HG03342 (cell line): Measurements from ENCODE around the gene CAMK1D.
"Not testable (repeated sequence)": the region's sequence is repeated elsewhere in the genome, so short reads cannot be mapped to it uniquely, and the experiment has no call there.

Source experiments
- ATAC-seq: cut with Tn5 transposase; IDR thresholded peaks from one replicate; pipeline ENCODE4 v1.9.1; 2021; ENCODE audit warnings: mild to moderate bottlenecking, moderate library complexity; ENCODE audit not compliant: unreplicated experiment

Gene CAMK1D

DNA sequence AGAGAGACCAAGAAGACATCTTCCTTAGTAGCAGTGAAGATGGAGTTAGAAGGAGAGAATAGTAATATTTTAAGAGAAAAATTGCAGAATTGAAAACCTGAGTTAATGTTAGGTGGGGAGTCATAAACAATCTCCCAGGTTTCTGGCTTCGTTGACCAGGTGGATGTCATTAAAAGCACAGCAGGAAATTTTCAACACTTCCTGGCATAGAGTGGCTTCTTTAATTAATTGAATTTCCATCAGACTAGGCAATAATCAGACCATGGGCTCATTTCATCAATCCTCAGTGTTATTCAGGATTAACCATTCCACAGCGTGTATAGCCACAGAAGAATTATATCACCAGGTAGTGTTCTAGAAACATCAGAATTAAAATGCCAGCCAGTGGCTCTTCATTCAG, 383.9 kb downstream of the CAMK1D start:
- no peak for ATAC-seq

DNA sequence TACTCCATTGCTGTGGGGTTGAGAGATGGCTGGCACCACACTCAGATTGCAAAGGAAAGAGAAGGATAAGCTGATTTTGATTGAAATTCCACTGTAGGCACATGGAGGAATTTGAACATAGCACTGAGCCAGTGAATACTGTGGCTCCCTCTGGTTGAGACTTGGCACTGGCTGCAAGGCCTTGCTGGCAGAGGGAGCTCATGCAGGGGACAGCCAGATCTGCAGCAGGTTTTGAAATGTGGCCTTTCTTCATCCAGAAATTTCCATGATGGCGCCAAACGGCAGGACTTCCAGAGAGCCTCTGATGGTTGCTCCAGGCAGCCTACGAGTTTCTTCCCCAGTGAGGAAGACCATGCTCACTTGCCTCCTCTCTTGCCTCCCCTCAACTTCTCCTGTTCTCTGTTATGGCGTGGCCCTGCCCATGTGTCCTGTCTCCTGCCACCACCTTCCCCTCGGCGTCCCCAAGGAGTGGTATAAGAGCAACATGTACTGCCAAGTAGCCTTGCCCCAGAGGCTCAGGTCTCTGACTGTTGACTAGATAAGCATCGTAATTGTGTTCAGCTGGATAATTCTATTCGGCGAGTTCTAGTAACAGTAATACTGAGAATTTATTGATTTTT, 386.6 kb downstream of the CAMK1D start:
- no peak for ATAC-seq

DNA sequence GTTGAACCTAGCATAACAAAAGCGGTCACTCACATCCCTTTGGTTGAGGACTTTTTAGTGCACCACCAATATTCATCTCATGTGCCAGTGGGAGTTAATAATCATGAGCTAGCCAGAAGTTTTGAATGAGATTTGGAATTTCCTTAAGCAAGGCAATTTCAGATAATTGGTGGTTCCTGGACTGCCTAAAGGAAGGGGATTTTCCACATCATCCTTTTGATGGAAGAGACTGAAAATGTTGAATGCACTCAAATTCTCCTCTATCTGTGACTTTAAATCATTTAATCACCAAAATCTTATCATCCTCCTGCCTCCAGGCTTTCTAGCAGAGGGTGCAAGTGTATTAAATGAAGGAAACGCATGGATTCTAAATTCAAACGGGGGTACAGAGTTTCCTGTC, 391.5 kb downstream of the CAMK1D start:
- ATAC-seq: no peak

DNA sequence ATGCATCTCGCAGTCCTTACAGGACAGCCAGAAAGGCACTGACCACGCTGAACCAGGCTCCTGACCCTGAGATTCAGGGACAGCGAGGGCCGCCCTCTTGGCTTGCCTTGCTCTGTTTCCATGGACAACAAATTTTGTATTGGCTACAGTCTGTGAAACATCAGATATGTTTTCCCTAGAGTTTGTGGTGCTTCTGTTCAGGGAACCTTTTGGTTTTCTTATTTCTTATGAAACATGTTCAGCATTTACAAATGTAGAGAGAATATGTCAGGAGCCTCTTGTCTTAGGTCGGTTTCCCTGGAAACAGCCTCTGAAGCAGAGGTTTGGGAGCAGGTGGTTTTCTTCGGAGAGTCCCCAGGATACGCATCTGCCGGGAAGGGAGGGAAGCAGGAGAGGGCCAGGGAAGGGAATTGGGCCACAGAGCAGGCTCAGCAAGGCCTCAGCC, 392.0 kb downstream of the CAMK1D start:
- ATAC-seq: no peak

DNA sequence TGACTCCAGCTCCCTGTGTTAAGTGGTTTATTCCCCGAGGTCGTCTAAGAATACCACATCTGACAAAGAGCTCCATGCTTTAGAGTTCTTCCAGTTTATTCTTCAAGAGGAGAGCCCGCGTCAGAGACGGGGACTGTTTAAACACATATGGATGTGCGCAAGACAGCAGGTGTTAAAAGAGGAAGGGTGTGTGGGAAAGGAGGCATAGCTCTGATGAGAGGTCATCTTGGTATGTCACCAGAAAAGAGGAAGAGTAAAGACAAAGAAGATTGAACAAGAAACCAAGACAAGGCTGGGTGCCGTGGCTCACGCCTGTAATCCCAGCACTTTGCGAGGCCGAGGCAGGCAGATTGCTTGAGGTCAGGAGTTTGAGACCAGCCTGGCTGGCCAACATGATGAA, 393.4 kb downstream of the CAMK1D start:
- ATAC-seq: no peak

DNA sequence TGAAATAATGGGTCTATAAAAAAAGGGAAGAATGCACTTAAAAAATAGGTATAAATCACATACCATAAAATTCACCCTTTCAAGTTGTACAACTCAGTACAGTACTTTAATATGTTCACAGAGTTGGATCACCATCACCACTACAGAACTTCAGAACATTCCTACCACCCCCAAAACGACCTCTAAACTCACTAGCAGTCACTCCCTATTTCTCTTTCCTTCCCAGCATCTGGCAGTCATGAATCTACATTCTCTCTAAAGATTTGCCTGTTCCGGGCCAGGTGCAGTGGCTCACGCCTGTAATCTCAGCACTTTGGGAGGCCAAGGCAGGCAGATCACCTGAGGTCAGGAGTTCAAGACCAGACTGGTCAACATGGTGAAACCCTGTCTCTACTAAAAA, 394.1 kb downstream of the CAMK1D start:
- not testable (repeated sequence) for ATAC-seq

DNA sequence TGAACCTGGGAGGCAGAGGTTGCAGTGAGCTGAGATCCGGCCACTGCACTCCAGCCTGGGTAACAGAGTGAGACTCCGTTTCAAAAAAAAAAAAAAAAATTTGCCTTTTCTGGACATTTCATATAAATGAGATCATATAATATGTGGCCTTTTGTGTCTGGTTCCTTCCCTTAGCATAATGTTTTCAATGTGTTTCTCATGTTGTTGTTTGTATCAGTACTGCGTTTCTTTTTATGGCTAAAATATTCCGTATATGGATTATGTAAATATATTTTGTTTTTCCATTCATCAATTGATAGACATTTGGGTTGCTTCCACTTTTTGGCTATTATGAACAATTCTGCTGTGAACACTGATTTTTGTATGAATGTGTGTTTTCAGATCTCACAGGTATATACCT, 394.6 kb downstream of the CAMK1D start:
- no peak for ATAC-seq

DNA sequence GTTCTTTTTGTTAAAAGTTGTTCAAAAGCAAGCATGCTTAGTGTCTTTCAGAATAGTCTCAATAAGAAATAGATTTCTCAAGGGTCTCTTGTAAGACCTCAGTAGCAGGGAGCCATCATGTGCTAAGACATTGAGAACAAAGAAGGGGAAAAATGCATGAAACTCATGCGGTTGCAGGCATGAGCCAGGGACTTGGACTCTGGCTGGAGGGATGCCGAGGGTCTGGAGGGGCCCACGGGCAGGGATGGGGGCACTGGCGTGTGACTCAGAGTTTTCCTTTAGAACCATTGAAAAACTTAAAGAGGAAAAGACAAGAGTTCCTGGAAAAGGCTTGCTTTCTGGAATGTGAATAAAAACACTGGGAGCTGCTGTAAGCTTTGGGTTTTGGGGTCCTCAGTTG, 398.8 kb downstream of the CAMK1D start:
- ATAC-seq: no peak

DNA sequence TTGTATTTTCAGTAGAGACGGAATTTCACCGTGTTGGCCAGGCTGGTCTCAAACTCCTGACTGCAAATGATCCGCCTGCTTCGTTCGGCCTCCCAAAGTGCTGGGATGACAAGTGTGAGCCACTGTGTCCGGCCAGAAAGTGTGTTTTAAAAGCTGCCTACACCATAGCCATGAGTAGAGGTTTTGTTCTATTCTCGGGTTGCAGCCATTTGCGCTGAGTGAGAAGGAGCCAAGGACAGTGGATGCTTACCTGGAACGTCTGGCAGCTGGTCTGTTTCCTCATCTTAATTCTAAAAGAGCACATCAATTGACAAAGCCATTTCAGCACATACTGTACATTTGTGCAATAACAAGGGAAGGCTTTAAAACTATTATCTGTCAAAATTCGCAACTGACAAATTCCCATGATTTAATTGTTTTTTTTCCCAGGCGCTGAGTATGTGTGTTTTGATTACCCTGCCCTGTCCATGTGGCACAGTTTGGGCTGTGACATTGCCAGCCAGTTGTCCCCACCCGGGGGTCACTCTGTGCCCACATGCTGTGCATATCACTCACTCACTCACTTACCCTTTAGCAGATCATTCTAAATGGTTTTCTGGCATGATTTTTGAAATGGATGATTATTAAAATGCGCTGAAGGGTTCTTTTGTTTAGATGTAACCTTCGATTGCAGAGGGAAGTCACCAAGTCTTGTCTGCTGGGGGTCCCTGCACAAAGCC, 400.6 kb downstream of the CAMK1D start:
- ATAC-seq: no peak

DNA sequence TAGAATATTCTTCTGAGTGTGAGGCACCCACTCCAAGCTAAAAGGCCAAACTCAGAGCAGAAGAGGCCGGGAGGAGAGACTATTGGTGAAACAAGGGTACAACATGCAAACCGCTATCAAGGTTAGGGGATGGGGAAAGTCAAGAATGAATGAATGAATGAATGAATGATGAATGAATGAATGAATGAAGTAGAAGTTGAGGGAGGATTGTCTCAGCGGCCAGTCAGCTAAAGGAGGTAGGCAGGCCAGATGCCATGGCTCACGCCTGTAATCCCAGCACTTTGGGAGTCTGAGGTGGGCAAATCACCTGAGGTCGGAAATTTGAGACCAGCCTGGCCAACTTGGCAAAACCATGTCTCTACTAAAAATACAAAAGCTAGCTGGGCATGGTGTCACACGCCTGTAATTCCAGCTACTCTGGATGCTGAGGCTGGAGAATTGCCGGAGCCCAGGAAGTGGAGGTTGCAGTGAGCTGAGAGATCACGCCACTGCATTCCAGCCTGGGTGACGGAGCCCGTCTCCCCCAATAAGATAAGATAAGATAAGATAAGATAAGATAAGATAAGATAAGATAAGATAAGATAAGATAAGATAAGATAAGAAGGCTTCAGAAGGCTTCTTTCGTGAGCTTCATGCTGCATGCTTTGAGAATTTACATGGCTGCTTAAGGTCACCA, 401.3 kb downstream of the CAMK1D start:
- no peak for ATAC-seq

DNA sequence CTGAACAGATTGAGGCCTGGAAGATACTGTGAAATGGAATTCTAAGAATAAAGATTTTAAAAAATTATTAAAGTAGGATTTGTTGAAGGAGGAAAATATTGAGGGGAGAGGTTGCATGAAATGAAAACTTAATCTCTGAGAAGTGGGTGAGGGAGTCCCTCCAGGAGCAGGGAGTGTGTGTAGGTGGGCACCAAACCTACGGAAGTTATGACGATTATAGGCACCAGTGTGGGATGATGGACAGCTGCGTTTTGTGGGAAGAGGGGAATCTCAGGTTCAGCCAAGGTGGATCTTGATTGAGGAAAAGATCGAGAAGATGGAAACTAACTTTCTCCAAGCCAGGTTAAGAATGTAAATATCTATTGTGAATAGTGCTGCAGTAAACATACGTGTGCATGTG, 405.7 kb downstream of the CAMK1D start:
- ATAC-seq: no peak

DNA sequence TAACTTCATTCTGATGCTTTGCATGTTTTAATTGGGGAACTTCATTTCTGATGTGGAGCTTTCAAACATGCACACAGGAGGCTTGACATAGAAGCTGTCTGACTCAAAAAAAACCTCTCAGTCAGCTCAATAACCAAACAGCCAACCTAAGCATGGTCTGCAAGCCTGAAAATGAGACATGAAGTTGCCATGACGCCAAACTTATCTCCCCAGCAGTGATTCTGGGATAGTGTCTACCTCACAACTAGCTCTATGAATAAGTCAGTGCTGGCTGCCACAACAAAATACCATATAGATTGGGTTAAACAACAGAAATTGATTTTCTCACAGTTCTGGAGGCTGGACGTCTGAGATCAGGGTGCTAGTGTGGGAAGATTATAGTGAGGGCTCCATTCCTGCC, 408.0 kb downstream of the CAMK1D start:
- no peak for ATAC-seq

DNA sequence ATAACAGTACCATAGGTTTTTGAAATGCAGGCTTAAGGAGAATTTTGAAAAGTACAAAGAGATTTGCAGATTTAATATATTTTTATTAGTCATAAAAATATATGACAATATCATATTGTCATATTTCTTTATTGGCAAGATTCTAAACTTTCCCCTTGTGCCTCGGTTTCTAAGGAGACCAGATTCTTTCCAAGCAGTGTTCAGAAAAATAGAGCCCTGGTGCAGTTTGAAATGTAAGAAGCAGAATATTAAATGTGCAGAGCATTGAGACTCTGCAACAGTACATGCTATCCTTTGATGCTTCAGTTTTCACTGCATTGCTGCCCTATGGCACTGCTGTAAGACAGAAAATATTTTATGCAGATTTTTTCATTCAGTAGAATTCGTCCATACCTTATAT, 408.9 kb downstream of the CAMK1D start:
- no peak for ATAC-seq

DNA sequence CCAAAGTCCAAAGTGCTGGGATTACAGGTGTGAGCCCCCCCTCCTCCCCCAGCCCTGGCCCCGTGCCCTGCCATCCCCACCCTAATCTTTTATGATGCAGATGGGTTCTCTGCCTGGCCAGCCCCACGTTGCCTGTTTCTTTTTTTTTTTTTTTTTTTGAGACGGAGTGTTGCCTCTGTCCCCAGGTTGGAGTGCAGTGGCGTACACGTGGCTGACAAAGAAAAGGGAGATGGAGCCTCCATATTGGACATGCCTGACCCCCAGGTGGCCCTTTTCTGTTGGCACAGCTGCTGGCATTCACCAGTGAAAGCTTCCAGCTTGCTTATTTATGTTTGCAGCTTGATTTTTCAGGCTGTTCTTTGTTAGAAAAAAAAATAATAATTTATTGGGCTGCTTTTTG, 416.9 kb downstream of the CAMK1D start:
- ATAC-seq: no peak

DNA sequence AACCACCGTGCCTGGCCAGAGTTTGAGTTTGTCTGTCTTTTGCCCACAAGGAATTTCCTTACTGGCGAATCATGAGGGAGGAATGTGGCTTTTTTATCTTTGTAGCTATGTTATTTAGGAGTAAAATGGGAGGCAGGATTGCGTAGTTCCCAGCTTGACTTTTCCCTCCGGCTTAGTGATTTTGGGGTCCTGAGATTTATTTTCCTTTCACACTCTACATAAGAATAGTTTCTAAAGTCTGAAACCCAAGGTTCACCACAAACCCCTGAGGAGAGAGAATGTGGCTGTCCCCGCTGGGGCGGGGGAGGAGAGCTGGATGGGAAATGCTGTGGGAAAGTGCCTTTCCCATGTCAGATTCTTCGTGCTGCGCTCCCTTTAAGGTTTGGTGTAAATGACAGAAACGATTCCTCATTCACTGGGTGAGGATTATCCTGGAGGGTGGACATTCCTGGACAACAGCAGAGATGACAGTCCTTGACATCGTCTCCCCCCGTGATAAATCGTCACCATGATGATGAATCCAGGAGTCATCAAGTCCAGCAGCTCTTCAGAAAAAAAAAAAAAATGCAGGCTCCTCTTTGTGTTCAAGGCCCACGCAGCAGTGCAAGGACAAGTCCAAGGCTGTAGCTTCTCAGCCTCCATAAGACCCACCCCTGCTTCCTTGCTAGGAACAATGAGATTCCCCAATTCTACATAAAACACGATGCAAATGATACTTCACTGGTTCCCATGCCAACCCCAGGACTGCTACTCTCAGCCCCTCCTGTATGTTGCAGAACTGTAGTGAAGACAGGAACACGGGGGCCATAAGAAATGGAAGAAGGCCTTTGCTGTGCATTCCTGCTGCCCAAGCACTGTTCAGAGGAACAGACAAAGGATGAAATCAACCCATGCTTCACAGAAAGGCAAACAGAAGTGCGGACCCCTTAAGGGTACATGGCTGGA, 419.1 kb downstream of the CAMK1D start:
- ATAC-seq: no peak

DNA sequence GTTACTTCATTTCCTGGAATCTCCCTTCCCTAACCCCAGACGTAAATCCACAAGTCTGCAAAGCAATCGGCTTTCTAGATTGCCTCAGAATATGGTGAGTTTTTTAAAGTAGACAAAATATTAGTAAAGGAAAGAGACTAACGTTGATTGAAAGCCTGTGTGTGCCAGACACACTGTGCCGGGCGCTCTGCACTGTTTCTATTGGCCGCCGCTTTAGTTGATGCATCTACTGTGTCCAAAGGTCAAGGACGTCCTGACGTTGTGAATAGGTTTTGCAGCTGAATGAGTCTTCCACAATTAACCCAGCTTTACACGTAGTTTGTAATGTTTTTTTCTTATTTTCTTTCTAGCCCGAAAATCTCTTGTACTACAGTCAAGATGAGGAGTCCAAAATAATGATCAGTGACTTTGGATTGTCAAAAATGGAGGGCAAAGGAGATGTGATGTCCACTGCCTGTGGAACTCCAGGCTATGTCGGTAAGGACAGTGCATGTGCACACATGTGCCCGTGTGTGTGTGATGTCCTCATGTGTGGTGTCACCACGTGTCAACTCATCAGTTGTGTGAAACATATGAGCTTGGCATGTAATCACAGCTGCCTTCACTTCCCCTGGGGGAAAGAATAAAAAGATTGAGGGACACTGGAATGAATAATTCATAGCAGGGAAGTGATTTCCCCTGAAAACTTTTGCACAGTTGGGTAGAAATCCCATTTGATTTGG, 420.1 kb downstream of the CAMK1D start:
- no peak for ATAC-seq

DNA sequence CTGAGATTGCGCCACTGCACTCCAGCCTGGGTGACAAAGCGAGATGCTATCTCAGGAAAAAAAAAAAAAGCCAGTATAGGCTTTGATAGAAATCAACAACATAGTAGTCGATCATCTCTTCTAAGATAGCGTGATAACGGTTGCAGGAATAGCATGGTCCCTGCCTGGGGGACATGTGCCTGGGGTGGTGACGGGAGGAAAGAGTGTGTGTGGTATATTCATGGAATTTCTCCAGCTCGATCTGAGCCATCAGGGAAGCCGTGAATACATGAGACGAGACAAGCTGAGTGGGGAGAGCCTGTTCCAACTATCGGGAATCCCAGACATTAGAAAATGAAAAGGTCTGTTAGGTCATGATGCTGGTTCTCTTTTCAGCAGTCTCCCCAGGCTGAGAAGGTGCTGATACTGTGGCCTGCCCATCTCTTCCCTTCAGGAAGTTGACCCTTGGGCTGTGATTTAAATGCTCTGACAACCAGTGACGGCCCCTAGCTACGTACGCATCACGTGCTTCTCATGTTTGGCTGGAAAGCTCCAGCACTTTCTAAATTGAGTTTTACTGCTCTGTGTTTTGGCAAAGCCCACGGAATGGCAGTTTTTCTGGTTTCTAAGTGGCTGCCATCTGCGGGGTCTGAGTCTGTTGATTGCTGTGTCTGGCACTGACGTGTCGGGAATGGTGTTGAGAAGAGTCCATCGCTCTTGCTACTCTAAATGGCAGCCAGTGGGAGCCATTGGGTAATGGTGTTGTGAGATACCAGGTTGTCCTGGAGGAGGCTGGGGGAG, 422.8 kb downstream of the CAMK1D start:
- no peak for ATAC-seq

DNA sequence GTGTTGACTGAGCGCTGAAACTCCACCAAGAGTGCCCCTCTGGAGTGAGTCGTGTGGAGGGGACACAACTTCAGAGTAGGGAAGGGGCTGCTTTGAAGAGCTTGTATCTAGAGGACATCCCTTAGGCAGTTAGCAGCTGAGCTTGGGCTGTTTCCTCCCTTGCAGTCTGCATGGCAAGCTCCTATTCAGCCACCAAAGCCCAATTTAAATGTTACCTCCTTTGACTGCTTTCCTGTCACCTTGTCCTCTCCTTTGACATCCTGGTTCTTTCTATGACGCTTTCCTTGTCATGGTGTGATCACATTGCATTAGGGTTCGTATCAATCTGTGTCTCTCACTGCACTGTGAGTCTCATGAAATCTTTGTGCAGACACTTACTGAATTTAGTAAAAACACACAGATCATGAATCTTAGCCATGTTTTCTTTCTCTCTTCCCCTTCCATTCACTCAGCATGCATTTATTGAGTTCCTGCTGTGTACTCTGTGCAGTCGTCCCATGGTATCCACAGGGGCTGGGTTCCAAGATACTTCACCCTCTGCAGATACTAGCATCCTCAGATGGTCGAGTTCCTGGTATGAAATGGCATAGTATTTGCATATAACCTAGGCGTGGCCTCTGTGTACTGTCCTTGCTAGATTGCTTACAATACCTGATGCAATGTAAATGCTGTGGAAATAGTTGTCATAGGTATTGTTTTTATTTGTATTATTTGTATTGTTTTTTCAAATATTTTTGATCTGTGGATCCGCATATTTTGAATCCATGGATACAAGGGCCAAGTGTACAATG, 423.6 kb downstream of the CAMK1D start:
- ATAC-seq: no peak
